GM12878 (cell line): ENCODE data around the gene SLC12A7. TPM values are rescaled to one million over a fixed set of nuclear protein-coding genes. Genes with fewer than 3 reads are reported as not detected.

ENCODE experiments used
- ATAC-seq: fragments of 200-7000 bp; cut with Tn5 transposase; 3 replicates; pipeline ENCODE4 v1.9.1; 2020; ENCODE audit warnings: mild to moderate bottlenecking, moderate library complexity
- BruUV-seq: library from RNA; stranded (reverse); fragments of 400-500 nt; replicated peaks from 2 replicates; lab custom pipeline; 2021; lab: Mats Ljungman, UMichigan
- CTCF ChIA-PET: fragments of 300-600 bp; sonication (Branson Sonifier 250); formaldehyde crosslinking; extraction: SDS; loops from one replicate; lab custom pipeline; 2021; ENCODE audit warnings: inconsistent platforms; lab: Yijun Ruan, JAX
- POLR2A ChIA-PET: fragments of 350-600 bp; formaldehyde crosslinking; extraction: SDS; loops from one replicate; lab custom pipeline; 2021; ENCODE audit warnings: inconsistent platforms; lab: Charles Lee
- RAD21 ChIA-PET: fragments of 300-600 bp; sonication (Branson Sonifier 250); formaldehyde crosslinking; loops from one replicate; lab custom pipeline; 2023; ENCODE audit warnings: antibody characterized with exemption; ENCODE audit not compliant: unreplicated experiment; lab: Charles Lee
- SMC1A ChIA-PET: fragments of 300-600 bp; sonication (Branson Sonifier 250); formaldehyde crosslinking; loops from one replicate; lab custom pipeline; 2023; ENCODE audit not compliant: unreplicated experiment, uncharacterized antibody; lab: Charles Lee
- DNase-seq: peaks from one replicate; pipeline ENCODE4 v3.0.0-alpha.2; 2011; ENCODE audit warnings: low read depth, low spot score
- FAIRE-seq: peaks from 3 replicates; lab custom pipeline; 2011; peaks lifted over from hg19 to GRCh38; lab: Jason Lieb, UNC
- H2AFZ ChIP-seq: 2 replicates; pipeline ENCODE4 v1.6.0; 2011; ENCODE audit warnings: low read depth, low read length, control low read depth; ENCODE audit not compliant: control insufficient read depth
- H3K27ac ChIP-seq: 2 replicates; pipeline ENCODE4 v1.5.1; 2011; ENCODE audit warnings: control low read depth; ENCODE audit not compliant: control insufficient read depth, insufficient read depth
- H3K27me3 ChIP-seq, 2 experiments: replicated peaks in 1 of 2; 2 replicates each; pipeline versions ENCODE4 v1.6.0 to v1.6.1; 2011; ENCODE audit warnings: low read length in 1 of 2; ENCODE audit not compliant: control insufficient read depth in 2 of 2, insufficient read depth in 2 of 2
- H3K36me3 ChIP-seq, 2 experiments: 2 replicates each; pipeline ENCODE4 v1.5.1; 2011; ENCODE audit warnings: low read length in 1 of 2; ENCODE audit not compliant: control insufficient read depth in 2 of 2, insufficient read depth in 2 of 2
- H3K4me1 ChIP-seq: 2 replicates; pipeline ENCODE4 v1.6.1; 2011; ENCODE audit warnings: mild to moderate bottlenecking, low read length, moderate library complexity, mixed read lengths; ENCODE audit not compliant: control insufficient read depth, insufficient read depth
- H3K4me2 ChIP-seq: 2 replicates; pipeline ENCODE4 v1.6.0; 2011; ENCODE audit warnings: control low read depth; ENCODE audit not compliant: control insufficient read depth, insufficient read depth
- H3K4me3 ChIP-seq: fragments of 200-600 bp; sonication (generic); 2 replicates; pipeline ENCODE4 v1.5.1; 2016
- H3K79me2 ChIP-seq: 2 replicates; pipeline ENCODE4 v1.6.0; 2011; ENCODE audit warnings: low read length; ENCODE audit not compliant: control insufficient read depth, insufficient read depth
- H3K9ac ChIP-seq: 2 replicates; pipeline ENCODE4 v1.8.0; 2011; ENCODE audit warnings: low read length, control low read depth, mixed read lengths; ENCODE audit not compliant: control insufficient read depth, insufficient read depth
- H3K9me3 ChIP-seq: replicated peaks from 3 replicates; pipeline ENCODE4 v1.5.1; 2011; ENCODE audit warnings: mild to moderate bottlenecking, low read length; ENCODE audit not compliant: control insufficient read depth, insufficient read depth
- H4K20me1 ChIP-seq: 2 replicates; pipeline ENCODE4 v1.6.0; 2011; ENCODE audit not compliant: control insufficient read depth, insufficient read depth
- BMI1 ChIP-seq: fragments of 450-650 bp; IDR thresholded peaks from 2 replicates; pipeline ENCODE4 v1.6.1; 2016; ENCODE audit warnings: mild to moderate bottlenecking, moderate library complexity, borderline replicate concordance
- BRCA1 ChIP-seq: IDR thresholded peaks from 2 replicates; pipeline ENCODE4 v1.6.1; 2011; ENCODE audit warnings: low read depth, low read length, improper control_type of control experiment
- FOXK2 ChIP-seq: fragments of 450-650 bp; IDR thresholded peaks from 2 replicates; pipeline ENCODE4 v1.6.1; 2017; ENCODE audit warnings: mild to moderate bottlenecking, moderate library complexity
- MTA2 ChIP-seq: fragments of 450-650 bp; IDR thresholded peaks from 2 replicates; pipeline ENCODE4 v1.6.1; 2016; ENCODE audit warnings: low read depth, mild to moderate bottlenecking, moderate library complexity
- NR2C2 ChIP-seq: IDR thresholded peaks from 2 replicates; pipeline ENCODE4 v1.6.1; 2011; ENCODE audit warnings: borderline replicate concordance, low read depth; ENCODE audit not compliant: control insufficient read depth, insufficient read length
- SUPT20H ChIP-seq: IDR thresholded peaks from 2 replicates; pipeline ENCODE4 v1.6.1; 2011; ENCODE audit warnings: low read depth, mild to moderate bottlenecking, low read length, moderate library complexity, borderline replicate concordance; ENCODE audit not compliant: control insufficient read depth
- TBL1XR1 ChIP-seq: IDR thresholded peaks from 2 replicates; pipeline ENCODE4 v1.6.1; 2012; ENCODE audit warnings: low read depth, low read length, improper control_type of control experiment
- WGBS: methylation state at CpG from one replicate; pipeline ENCODE4 v1.1.6; 2016; ENCODE audit warnings: low lambda C conversion rate; ENCODE audit not compliant: insufficient replicate concordance, insufficient coverage; ENCODE audit errors: missing lambda C conversion rate; 5-methylcytosine and 5-hydroxymethylcytosine counted together
- in situ Hi-C: fragments of 300-500 bp; cut with MboI; formaldehyde crosslinking; loops from 9 replicates; pipeline ENCODE4 v1.14.3; 2018; ENCODE audit warnings: mixed read lengths
- intact Hi-C: fragments of 100-400 bp; cut with micrococcal nuclease; formaldehyde crosslinking; loops from one replicate; pipeline ENCODE4 v1.14.2; 2022; ENCODE audit not compliant: unreplicated experiment
- polyA plus RNA-seq, 11 experiments: library from polyadenylated mRNA; depleted of rRNA in 4 of 11; unstranded in 6 of 11; stranded (reverse) in 5 of 11; fragments of >200 nt; fragmentation: Nextera tagmentation in 4 of 11; fragmentation: Illumina TruSeq in 1 of 11; extraction: Ambion mirVana in 4 of 11; extraction: Trizol in 1 of 11; gene quantifications; 1 replicate in 1 of 11; 2 replicates in 10 of 11; pipeline versions ENCODE4 v1.2.1 to v1.2.3, GENCODE V29; 2011 to 2016; ENCODE audit warnings: inconsistent platforms in 2 of 11, missing spikeins in 2 of 11, low read depth in 1 of 11
- total RNA-seq, 4 experiments: library from RNA; depleted of rRNA in 3 of 4; stranded (reverse); fragments of >200 nt in 3 of 4; fragmentation: Illumina TruSeq in 1 of 4; extraction: Trizol in 1 of 4; gene quantifications; 2 replicates each; pipeline versions ENCODE4 v1.2.1 to v1.2.3, GENCODE V29; 2013 to 2021
- TF ChIP-seq, protein P1 (sequence below): fragments of 450-650 bp; IDR thresholded peaks from 2 replicates; pipeline ENCODE4 v1.6.1; 2016; ENCODE audit warnings: mild to moderate bottlenecking
- TF ChIP-seq, protein P2 (sequence below): fragments of 450-650 bp; IDR thresholded peaks from 2 replicates; pipeline ENCODE4 v1.6.1; 2018; ENCODE audit warnings: mild to moderate bottlenecking, low read depth, moderate library complexity; ENCODE audit not compliant: partially characterized antibody

Gene SLC12A7
- total and polyA plus RNA-seq, 10 of the 15 experiments (the other 5 are each of a cell fraction or from before 2014, with no cell fraction given) = 0.10 to 10.0 (median 2.9) TPM

DNA sequence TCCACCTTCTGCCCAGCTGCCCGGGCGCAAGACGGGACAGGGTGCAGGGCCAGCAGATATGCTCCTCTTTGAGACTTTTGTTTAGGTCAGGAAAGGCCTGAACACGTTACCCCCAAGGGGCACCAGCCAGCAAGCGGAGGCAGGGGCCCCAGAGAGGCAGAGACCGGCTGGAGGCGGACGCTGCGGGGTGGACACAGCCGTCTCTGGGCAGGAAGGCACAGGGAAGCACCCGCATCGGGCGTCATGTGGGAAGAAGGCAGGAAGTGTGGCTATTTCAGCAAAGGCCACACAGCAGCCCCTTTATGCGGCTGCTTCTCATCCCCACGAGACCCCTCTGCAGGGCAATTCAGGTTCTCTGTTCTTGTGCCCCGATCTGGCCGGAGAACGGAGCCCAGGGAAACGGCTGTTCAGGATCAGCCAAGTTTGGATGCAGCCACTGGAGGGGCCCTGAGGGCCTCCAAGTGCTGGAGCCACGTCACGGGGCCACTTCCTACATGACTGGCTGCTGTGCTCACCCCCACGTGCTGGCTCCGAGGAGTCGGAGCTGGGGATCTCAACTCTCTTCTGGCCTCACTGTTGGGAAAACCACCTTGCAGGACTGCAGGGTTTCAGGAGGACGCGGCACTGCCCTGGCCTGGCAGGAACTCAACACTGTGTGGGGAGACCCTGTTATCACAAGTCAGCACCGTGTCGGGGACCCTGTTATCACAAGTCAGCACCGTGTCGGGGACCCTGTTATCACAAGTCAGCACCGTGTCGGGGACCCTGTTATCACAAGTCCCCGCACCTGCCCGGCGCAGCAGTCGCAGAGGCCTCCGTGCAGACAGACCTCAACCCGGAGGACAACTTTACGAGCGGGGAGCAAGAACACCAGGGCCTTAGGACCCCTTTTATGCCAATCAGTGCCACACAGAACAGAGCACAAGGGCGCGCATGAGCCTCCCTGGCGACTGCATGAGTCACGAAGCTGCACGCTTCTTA, 44.4 kb downstream of the SLC12A7 start:
- FAIRE-seq (no peak), DNase-seq (no peak), ATAC-seq (no peak)
- Histone ChIP-seq H3K79me2 (no peaks in the 10 kb centered on the region), H3K27me3 (no peaks in the 10 kb centered on the region), H2AFZ (no peak overlapping the region), H4K20me1 (no peaks in the 10 kb centered on the region), H3K4me2 (no peak overlapping the region), H3K27ac (no peak overlapping the region), H3K9me3 (no peaks in the 10 kb centered on the region), H3K36me3 (no peaks in the 10 kb centered on the region; a peak in 1 of 4 replicates), H3K4me3 (no peak overlapping the region), H3K4me1 (no peaks in the 10 kb centered on the region), H3K9ac (no peak overlapping the region)
- in situ Hi-C loops = no loop called here
- BruUV-seq = no TSS peak
- TF ChIP-seq NR2C2 (no peak), MTA2 (no peak), BRCA1 (no peak), SUPT20H (no peak), BMI1 (no peak), TBL1XR1 (no peak), FOXK2 (no peak)
- TF ChIP-seq, protein P1, sequence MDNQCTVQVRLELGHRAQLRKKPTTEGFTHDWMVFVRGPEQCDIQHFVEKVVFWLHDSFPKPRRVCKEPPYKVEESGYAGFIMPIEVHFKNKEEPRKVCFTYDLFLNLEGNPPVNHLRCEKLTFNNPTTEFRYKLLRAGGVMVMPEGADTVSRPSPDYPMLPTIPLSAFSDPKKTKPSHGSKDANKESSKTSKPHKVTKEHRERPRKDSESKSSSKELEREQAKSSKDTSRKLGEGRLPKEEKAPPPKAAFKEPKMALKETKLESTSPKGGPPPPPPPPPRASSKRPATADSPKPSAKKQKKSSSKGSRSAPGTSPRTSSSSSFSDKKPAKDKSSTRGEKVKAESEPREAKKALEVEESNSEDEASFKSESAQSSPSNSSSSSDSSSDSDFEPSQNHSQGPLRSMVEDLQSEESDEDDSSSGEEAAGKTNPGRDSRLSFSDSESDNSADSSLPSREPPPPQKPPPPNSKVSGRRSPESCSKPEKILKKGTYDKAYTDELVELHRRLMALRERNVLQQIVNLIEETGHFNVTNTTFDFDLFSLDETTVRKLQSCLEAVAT = no peak
- TF ChIP-seq, protein P2, sequence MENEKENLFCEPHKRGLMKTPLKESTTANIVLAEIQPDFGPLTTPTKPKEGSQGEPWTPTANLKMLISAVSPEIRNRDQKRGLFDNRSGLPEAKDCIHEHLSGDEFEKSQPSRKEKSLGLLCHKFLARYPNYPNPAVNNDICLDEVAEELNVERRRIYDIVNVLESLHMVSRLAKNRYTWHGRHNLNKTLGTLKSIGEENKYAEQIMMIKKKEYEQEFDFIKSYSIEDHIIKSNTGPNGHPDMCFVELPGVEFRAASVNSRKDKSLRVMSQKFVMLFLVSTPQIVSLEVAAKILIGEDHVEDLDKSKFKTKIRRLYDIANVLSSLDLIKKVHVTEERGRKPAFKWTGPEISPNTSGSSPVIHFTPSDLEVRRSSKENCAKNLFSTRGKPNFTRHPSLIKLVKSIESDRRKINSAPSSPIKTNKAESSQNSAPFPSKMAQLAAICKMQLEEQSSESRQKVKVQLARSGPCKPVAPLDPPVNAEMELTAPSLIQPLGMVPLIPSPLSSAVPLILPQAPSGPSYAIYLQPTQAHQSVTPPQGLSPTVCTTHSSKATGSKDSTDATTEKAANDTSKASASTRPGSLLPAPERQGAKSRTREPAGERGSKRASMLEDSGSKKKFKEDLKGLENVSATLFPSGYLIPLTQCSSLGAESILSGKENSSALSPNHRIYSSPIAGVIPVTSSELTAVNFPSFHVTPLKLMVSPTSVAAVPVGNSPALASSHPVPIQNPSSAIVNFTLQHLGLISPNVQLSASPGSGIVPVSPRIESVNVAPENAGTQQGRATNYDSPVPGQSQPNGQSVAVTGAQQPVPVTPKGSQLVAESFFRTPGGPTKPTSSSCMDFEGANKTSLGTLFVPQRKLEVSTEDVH = no peak
- ChIA-PET SMC1A (no interaction called here), RAD21 (no interaction called here), POLR2A (no interaction called here), CTCF (no interaction called here)
- WGBS = 60% methylated on average over 45 of the region's 45 CpGs
- intact Hi-C loops = no loop called here
